ENCODE results near the gene DISP3.

DNA sequence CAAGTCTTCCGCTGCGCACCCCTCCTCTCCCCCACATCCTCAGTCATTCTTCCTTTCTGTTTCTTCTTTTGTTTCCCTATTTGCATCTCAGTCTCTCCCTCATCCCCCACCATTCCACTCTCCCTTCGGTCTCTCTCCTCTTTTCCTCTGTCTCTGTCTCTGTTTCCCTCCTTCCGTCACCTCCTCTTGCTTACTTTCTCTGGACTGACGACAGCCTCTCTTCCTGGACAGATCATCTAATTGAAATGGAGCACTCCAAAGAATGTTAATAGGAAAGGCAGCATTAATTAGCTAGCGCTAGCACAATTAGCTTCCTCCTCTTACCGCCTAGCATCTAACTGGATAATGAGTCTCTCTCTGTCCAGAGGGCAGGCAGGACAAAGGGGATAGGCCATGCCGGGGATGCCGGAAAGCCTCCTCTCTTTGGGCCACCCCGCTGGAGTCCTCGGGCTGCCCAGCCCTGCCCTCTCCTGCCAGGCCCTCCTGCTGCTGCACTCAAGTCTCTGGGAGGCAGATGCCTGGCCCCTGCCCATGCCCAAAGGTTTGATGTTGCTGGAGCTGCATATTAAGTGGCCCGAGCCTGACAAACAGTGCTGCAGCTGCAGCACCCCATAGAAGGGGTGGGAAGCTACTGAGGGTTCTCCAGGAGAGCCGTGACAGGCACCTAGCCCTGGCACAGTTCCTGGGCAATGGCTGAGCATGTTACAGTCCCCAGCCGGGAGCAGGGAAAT is 20.8 kb downstream of the DISP3 start:
- TF ChIP-seq CTCF (IDR thresholded peaks at IDR 0.05) (no peak), POLR2A (IDR thresholded peaks at IDR 0.05) (no peak)

Data from thyroid gland (tissue), 4 donors.